RPMI7951 (cell line): ENCODE measurements around the gene DUSP3. TPM values are rescaled to one million over a fixed set of nuclear protein-coding genes. Genes with fewer than 3 reads are reported as not detected.

Experiments used
- DNase-seq: peaks from one replicate; pipeline ENCODE4 v3.0.0-alpha.2; 2012; ENCODE audit warnings: low read depth
- total RNA-seq: library from RNA; depleted of rRNA; stranded (reverse); fragments of >200 nt; shearing (Covaris generic); gene quantifications from 2 replicates; pipeline ENCODE4 v1.2.3, GENCODE V29; 2014

DUSP3 gene
- total RNA-seq, 1 experiment from 2014 or later = 32.4 TPM

DNA sequence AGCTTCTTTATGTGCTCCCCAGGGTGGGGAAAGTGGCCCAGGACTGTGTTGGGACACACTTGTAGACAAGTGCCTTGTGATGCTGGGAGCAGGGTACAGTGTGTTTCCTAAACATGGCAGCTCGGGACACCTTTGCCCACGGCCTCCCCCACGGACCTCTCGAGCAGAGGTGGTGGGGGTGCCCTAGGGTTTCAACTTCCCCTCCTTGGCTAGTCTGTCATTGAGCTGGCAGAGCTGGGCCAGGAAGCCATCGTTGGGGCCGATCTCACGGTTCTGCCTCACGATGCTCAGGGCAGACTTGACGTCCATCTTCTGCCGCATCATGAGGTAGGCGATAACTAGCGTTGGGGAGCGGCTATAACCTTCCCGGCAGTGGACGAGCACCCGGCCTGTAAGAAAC is 9.4 kb downstream of the DUSP3 start:
- DNase-seq = no peak

- no peak for DNase-seq
These were observed 9.8 kb downstream of the DUSP3 start for GRCh38 chr17:43768943-43769342.

DNA sequence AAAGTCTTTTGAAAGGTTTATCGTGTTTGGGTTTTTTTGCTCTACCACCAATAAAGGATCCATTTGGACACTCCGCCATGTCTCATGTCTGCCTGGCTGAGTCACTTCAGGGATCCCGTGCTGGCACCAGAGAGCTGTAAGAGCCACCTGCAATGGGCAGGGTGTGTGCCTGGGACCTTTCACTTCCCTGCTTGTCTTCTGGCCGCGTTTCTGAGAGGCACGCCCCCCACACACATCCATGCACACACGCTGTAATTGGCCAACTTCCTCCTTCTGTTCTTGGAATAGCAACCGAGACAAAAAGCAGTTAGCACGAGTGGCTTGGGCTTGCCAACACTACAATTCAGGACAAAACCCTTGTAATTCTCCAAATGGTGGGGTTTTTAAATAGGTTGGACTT is 10.4 kb downstream of the DUSP3 start:
- no peak for DNase-seq

- no peak for DNase-seq
These were observed 11.1 kb downstream of the DUSP3 start for GRCh38 chr17:43767713-43768059.

- DNase-seq = no peak
These were observed 11.6 kb downstream of the DUSP3 start for GRCh38 chr17:43767053-43767712.

DNA sequence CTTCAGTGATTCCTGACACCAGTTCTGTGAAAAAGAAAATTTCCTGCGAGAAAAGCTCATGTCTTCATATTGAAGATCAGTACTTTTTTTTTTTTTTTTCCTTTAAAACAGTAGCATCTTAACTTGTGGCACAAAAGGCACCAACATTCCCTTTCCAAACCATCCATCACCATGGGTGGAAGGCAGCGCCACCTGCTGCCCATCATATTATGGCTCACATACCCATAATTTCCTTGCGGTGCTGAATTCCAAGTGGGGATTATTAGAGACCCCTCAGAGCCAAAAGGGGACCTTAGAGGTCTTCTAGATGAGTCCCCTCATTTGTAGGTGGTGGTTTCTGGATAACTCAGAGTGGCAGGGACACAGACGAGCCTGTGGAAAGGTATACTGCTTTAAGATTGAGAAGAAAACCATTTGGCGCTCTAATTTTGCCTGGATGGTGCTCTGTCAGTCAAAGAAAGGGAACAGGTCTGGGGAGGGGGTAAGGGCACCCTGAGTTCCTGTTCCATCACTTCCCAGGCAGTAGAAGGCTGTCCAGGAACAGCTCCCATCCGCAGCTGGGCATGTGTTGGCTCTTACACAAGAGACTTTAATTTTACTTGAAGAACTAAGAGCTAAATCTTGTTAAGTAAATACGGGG is 12.2 kb downstream of the DUSP3 start:
- peak; percentile 46 for DNase-seq

GRCh38 chr17:43760254-43760852 is 18.4 kb downstream of the DUSP3 start:
- DNase-seq = peak; percentile 79

DNA sequence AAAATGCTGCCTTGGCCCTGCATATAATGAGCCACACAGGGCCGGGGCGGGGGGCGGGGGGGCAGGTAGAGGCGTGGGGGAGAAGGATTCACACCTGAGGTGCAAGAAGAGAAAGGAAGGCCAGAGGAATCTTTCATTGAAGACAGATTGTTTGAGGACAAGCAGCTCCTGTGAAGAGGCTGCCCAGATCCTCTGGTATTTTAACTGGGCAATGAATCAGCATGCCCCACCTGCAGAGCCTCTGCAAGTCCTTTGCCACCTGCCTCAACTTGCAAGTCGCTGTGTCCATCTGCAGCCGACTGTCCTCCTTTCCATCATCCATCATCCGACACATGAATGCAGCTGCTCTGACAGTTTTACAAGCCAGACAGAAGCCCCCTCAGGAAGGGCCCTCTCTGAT is 18.9 kb downstream of the DUSP3 start:
- no peak for DNase-seq

DNA sequence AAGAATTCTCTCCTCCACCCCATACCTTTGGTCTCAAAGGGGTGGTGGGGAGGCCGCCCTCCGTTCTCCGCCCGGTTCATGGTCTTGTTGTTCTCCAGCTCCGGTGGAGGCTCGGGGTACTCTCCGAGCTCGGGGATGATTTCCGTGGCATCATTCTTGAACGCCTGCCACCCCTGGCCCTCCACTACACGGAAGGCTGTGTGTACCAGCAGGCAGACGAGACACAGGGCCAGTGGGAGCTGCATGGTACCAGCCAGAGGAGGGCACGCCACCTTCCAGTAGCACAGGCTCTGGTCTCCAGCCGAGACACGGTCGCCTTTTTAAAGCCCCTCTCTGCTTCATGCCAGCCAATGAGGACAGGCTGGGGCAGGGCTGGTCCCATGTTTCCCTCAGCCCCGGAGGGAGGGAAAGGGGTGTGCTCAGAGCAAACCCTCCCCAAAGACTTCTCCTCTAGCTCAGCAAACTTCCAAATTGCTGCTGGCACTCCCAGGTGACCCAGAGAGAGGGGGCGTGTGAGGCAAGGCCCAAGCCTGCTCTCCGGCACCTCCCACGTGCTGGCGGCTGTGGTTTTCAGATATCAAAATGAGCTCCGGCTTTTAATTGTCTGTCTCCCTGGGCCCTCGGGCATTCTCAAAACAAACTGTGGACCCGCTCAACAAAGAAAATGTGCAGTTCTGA is 20.1 kb downstream of the DUSP3 start, which contains the start of gene SOST:
TSS of gene SOST (minus strand) at position 295 of the 678 bp plus-strand sequence. CDS start at position 245, 50 bp downstream.
- DNase-seq = peak; percentile 9

- no peak for DNase-seq
These were observed 20.7 kb downstream of the DUSP3 start for GRCh38 chr17:43758086-43758485.

GRCh38 chr17:43757171-43757660 is 21.6 kb downstream of the DUSP3 start:
- DNase-seq = no peak

GRCh38 chr17:43756201-43756600 is 22.6 kb downstream of the DUSP3 start:
- DNase-seq = no peak

GRCh38 chr17:43755389-43755875 is 23.3 kb downstream of the DUSP3 start:
- peak; percentile 34 for DNase-seq

DNA sequence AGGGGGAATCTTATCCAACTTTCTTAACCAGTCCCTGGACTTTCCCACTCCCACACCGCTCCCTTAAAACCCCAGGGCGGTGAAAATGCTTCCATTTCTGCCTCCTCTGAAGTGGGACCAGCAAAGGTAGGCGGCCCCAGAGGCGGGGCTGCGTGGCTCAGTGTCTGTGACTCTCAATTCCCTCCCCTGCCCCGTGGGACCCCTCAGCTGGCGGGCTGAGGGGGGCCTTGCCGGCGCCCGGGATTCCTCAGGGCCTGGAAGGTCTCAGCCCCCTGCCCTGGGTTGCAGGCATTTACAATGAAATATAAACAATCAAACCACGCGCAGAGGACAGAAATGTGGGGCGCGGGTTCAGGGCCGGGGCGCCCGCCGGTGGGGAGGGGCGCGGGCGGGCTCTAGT is 23.8 kb downstream of the DUSP3 start:
- no peak for DNase-seq

DNA sequence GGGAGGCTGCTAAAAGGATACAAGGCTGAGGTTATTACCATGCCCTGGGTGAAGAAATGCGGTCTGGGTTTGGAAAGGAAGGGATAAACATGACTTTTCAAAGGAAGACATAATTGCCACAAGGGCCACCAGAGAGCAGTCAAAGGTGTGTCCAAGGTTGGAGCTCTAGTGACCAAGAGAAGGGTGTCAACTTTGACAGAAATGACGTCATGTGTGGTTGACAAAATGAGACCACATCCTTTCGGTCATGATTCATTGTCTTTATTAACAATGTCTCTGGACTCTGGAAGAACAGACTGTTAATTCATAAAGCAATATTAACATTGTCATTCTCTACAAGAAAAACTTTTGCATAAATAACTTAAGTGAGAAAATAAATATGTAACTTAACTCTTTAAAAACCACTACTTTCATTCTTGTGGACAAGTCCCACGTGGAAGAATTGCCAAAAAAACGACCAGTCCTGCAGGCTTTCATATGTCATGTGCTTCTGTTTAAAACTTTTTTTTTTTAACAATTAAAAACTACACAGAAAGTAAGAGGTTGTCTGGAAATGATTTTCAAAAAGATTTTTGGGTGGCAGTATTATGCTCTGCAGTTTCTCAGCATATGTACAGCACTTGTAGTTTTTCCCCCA is 25.2 kb downstream of the DUSP3 start:
- peak; percentile 69 for DNase-seq

DNA sequence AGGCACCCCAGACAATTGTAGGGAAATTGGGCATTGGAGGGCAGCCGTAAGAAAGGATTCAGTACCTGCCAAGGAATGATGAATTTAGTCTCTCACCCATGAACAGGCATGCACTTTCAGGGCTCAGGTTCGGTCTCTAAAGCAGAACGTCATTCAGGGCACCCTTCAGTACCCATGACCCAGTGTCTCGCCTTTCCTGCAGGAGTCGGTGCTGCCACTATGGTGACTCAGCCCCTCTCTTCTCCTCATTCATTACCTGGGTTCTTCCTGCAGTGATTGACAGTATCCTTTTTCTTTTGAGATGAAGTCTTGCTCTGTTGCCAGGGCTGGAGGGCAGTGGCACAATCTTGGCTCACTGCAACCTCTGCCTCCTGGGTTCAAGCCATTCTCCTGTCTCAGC is 28.6 kb downstream of the DUSP3 start:
- no peak for DNase-seq

GRCh38 chr17:43745541-43745940 is 33.2 kb downstream of the DUSP3 start:
- no peak for DNase-seq

- DNase-seq = no peak
These were observed 37.1 kb downstream of the DUSP3 start for GRCh38 chr17:43741636-43742035.

- peak; percentile 31 for DNase-seq
These were observed 38.2 kb downstream of the DUSP3 start for GRCh38 chr17:43740541-43740940.

DNA sequence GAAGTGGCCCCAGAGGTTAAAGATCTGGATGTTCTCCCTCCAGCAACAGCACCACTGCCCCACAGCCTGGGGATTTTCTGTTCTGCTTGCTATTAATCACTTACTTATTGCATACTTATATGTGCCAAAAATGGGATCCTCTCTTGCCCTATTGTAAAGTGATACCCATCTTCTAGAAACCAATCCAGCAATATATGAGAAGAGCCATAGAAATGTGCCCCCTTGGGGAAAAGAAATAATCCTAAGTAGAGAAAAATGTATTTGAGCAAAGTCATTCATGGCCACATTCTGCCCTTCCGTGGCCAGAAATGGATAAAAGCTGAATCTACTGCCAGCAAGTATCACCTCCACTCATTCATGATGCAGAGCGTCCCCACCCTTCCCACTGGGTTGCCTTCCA is 41.1 kb downstream of the DUSP3 start:
- no peak for DNase-seq

DNA sequence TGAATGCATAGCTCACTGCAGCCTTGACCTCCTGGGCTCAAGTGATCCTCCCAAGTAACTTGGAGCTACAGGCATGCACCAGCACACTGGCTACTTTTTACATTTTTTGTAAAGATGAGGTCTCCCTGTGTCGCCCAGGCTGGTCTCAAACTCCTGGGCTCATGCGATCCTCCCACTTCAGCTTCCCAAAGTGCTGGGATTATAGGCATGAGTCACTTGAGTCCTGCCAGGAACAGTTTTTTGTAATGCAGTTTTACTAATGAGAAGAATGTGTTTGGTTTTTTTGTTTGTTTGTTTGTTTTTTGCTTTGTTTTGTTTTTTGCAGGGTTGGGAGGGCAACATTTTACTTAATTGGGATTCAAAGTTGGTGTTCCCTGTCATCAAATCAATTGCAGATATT is 42.4 kb downstream of the DUSP3 start:
- DNase-seq = no peak

- peak; percentile 85 for DNase-seq
These were observed 44.4 kb downstream of the DUSP3 start for GRCh38 chr17:43734376-43734775.
